T47D (cell line): ENCODE results near the gene SKOR1.
A peak's percentile ranks its signal among the peaks of the same experiment; 100 is the strongest.

Source experiments
- DNase-seq, 2 experiments: peaks; one replicate each; pipeline versions ENCODE4 v3.0.0 to v3.0.0-alpha.2; 2011 to 2012; ENCODE audit warnings: low read depth in 1 of 2, low spot score in 1 of 2
- JUND ChIP-seq: IDR thresholded peaks from 2 replicates; pipeline ENCODE4 v1.6.1; 2012; ENCODE audit warnings: low read depth
- in situ Hi-C: cut with HindIII; loops from 2 replicates; pipeline ENCODE4 v1.10.0; 2016; ENCODE audit warnings: low sequenced_read_pairs, low pct_unique_long_range_greater_than_20kb

Gene SKOR1

DNA sequence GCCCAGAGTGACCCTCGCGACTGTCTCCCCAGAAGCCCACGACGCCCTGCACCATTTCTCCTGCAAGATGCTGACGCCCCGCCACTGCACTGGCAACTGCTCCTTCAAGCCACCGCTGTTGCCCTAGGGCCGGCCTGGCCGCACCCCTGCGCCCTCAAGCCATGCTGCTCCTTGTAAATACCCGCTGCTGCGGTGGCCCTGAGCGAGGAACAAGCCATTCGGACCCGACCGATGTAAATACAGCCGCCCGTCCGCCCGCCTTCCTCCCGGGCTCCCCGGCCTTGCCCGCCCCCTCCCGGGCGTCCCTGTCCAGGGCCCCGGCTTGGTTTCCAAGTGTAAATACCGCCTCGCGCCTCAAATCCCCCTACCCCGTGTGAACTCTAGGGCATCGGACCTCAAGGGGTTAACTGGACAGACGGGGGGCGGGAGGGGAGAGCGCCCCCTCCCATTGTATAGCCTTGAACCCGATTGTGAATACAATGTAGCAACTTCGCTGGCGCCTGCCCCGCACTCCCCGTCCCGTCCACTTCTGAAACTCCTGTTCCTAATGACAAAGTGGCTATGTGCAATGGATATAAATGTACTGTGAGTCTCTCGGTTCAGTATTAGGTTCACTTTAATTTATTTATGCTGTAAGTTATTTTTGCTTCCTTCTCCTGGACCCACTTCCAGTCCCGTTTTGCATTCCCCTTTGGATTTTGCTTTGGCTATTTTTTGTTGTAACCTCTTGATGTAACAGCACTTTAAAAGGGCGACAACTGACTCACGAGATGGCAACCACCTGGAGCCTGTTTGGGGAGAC, 8.6 kb downstream of the SKOR1 start:
- no peak for TF ChIP-seq JUND
- in situ Hi-C loops = no loop called here
- DNase-seq = peak; percentile 49 to 68

DNA sequence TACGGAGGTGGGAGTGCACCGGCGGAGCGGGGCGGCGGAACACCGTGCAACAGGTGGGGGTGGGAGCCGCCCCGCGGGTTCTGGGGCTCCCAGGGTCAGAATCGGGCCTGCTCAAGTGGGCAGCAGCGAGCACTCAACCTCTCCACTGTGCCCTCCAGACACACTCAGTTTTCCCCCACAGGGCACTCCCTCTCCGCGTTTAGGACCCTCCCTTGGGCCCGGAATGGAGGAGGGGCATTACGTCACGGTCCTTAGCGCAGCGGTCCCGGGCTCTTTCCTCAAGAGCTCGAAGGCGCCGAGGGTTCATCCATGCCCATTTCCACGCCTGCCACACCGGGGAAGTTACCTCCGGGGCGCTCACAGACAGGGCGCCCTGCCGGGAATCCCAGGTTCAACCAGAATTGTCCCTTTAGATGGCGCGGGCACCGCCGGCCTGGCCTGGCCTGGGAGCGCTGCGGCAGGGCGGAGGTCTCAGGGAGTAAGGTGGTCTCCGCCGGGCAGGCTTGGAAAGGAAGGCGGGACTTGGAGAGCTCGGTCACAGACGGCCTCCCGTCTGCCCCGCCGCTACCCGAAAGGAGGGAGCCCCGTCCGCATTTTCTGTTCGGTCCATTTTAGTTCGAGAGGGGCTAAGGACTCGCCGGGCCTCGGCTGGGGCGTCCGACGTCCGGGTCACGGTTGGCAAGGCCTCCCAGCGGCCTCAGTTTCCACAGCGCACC, 9.4 kb downstream of the SKOR1 start:
- in situ Hi-C loops = no loop called here
- TF ChIP-seq JUND = no peak
- DNase-seq = peak in 1 of 2 experiments; percentile 29

DNA sequence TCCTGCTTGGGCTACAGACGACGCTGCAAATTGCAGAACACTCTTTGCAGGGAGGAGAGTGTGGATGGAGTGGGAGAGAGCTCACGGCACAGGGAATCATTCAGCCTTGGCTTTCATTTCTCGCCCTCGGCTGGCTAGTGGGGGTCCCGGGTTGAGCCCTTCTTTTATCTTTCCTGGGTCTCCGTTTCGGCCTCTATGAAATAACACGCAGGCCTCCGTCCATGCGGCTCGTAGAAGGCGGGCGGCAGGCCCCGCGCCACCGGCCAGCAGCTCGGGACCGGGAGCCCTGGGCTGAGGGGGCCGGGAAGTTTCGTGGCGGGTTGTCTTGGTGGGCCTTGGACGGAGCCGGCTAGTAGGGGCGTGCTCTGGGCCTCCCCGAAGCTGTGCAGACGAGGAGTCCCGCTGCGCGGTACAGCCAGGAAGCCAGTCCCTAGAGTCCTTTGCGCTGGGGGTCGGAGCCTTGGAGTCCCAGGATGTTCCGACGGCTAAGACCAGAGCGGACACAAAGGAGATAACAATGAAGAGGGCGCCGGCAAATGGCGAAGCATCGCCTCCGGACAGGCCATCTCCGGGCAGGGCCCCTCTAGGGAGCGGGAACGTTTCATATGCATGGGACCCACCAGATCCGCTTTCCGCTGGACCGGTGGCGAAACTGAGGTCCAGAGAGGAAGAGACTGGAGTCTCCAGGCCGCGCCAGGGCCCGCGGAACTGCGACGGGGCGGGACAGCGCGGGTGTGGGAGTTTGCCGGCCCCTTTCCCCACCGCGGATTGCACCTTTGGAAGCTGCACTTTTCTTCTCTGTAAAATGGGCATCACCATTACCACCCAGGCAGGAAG, 10.2 kb downstream of the SKOR1 start:
- DNase-seq = no peak
- in situ Hi-C loops = no loop called here

DNA sequence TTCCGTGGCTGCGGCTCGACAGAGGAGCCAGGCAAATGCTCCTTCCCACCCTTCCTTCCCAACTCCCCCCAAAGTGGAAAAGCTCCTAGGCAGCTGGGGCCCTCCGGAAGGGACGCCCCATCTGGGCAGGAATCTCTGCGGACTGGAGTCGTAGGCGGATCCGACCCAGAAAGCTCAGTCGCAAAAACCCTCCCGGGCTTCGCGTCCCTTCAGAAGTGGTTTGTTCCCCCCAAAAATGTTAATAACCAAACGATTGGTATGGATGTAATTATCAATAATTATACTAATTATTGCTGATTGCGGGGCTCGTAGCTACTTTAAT, 10.8 kb downstream of the SKOR1 start:
- in situ Hi-C loops = no loop called here
- DNase-seq = no peak
- TF ChIP-seq JUND = no peak

More for the DNA sequence above, 10.2 kb downstream of the SKOR1 start:
- no peak for TF ChIP-seq JUND

DNA sequence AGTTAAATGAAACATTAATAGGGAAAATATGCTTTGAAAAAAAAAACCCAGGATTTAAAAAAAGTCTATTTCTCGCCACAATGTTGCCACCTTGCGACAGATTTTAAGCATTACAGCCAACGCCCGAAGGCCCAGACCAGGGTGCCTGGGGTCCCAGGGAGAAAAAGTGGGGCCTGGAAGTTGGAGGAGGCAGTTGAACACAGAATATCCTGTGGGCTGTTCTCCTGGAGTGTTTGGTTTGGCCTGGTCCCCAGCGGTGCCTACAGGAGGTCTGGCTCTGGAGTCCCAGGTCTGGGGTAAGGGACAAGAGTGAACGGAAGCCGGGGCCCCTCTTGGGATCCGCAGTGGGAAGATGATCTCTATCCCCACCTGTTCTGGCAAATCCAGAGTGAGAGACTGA, 11.2 kb downstream of the SKOR1 start:
- in situ Hi-C loops = no loop called here
- DNase-seq = peak; percentile 41 to 77
- no peak for TF ChIP-seq JUND

DNA sequence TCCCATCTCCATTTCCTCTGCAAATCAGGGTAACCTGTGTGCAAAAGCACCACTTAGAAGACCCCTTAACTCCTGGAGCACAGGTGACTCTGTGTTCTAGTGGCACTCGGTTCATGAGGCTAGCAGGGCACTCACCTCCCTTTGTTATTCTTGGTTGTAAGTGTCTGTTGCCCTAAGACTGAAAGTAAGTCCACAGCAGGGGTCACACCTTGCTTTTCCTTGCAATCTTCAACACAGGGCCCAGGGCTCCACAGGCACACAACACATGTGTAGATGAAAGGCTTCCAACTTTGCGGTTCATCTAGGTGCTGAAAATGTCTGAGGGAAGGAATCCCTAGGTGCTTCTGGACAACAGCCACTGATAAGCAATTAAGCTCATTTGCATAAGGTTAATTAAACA, 11.6 kb downstream of the SKOR1 start:
- no peak for TF ChIP-seq JUND
- no peak for DNase-seq
- in situ Hi-C loops = no loop called here

DNA sequence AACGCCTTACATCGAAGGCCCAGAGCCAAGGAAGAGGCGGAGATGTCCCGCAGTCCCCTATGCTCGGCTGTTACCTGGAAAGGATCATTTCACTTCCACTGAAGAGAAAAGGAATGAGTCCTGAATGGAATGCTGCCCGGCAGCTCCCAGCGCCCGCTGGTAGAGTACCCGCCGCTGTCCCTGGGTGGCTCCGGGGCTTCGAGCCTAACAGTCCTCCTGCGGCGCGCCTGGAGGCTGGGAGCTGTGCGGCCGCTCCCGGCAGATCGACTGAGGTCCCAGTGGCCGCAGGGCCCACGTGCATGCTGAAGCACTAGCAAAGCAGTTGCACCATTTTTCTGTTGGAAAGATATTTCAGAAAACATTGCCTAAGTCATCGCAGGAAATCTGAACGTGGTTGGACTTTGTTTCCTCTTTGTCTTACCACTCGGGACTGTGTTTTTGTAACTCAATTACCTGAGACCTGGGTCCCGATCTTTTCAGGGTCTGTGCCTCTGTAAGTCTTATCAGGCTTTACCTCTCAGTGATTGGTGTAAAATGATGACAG, 13.6 kb downstream of the SKOR1 start:
- DNase-seq = peak; percentile 74 to 79
- TF ChIP-seq JUND = no peak
- in situ Hi-C loops = no loop called here

DNA sequence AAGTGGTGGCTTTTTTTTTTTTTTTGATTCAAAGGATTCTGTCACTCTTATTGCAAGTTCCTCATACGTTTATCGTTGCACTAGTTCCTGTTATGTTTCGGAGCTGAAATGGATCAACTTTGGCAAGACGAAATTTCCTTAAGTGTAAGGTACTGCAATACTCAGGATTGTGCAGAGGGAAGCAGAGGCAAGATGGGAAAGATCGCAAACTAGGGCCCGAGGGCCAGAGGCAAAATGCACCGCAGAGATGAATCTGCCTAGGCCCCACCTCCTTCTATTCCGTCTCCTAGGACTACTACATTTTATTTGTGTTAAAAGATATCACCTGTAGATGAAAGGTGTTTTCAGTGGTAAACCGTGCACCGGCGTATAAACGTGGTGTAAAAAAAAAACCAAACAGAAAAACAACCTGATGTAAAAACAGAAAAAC, 14.2 kb downstream of the SKOR1 start:
- peak in 1 of 2 experiments; percentile 39 for DNase-seq
- in situ Hi-C loops = no loop called here
- TF ChIP-seq JUND = no peak

DNA sequence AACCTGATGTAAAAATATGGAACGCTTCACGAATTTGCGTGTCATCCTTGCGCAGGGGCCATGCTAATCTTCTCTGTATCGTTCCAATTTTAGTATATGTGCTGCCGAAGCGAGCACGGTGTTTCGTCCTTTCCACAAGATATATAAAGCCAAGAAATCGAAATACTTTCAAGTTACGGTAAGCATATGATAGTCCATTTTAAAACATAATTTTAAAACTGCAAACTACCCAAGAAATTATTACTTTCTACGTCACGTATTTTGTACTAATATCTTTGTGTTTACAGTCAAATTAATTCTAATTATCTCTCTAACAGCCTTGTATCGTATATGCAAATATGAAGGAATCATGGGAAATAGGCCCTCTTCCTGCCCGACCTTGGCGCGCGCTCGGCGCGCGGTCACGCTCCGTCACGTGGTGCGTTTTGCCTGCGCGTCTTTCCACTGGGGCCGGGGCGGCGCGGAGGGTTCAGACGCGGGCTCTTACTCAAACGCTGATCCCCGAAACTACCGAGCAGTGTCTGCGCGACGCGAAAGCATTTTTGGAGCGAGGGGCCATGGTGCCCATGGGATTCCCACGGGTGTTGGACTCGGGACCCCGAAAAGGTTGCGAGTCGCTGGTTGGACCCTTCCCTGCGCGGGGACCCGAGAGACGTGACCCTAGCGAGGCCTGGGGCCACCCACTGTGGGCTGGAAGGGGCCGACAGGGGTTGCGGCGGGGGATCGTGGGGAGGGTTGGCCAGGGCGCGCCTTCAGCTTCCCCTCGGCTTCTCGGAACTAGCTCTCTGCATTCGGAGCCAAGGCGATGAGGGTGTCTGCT, 14.8 kb downstream of the SKOR1 start, which contains the start of gene RNU6-1:
RNU6-1 (minus strand) TSS at position 117 of the 820 bp plus-strand sequence.
- in situ Hi-C loops = no loop called here
- no peak for TF ChIP-seq JUND
- peak; percentile 85 to 94 for DNase-seq

DNA sequence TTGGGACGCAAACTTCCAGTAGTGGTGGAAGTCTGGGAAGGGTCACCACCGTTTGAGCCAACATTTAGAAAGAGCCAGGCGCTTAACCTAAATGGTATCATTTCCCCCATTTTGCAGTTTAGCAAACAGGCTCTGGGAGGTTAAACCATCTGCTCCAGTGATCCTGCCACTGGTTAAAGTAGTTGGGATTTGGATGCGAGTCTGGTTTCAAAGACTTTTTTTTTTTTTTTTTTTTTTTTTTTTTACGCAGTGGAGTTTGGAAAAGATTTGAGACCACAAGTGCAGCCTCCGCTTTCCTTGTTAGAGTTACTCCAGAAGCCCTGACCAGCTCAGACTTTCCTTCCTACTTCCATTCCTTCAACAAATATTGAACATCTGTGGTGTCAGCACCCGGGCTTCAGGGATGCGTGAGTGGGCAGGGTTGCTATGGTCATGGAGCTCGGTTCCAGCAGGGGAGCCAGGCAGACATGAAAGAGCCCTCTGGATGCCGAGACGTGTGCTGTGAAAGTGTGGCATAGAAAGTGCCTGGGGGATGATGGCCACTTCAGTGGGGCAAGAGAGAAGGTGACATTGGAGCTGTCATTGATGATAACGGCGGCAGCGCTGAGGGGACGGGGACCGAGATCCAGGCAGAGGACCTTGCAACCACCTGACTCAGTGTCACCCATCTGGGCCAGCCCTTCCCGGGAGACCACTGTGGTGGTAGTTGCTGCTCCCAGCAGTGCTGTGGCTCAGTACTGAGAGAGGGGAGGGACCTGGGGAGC, 15.6 kb downstream of the SKOR1 start:
- in situ Hi-C loops = no loop called here
- no peak for TF ChIP-seq JUND
- DNase-seq = no peak

DNA sequence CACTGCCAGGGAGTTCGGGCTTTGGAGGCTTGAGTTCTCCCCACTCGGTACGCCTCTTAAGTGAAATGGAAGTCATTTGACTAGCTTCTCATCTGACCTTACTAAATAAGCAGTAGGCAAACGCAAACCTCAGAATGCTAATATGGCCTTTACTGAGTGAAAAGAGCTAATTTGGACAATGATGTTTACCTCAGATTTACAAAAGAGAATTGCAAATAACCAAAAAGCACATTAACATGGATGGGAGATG, 16.1 kb downstream of the SKOR1 start:
- TF ChIP-seq JUND = no peak
- in situ Hi-C loops = no loop called here
- no peak for DNase-seq
